HEK293 (cell line): Measurements from ENCODE around the gene GLIS1.

ENCODE experiments used
- CTCF ChIA-PET: fragments of 350-600 bp; formaldehyde crosslinking; extraction: SDS; loops from one replicate; lab custom pipeline; 2021; ENCODE audit warnings: antibody characterized with exemption; lab: Yijun Ruan, JAX
- POLR2A ChIA-PET: fragments of 300-600 bp; formaldehyde crosslinking; extraction: SDS; loops from one replicate; lab custom pipeline; 2020; ENCODE audit warnings: antibody characterized with exemption, inconsistent platforms; lab: Yijun Ruan, JAX
- H3K27ac ChIP-seq: fragments of 200-500 bp; sonication (Bioruptor generic); 2 replicates; pipeline ENCODE4 v1.5.1; 2014; ENCODE audit warnings: low read depth, low read length, control low read depth, inconsistent platforms; ENCODE audit errors: extremely low read depth
- H3K36me3 ChIP-seq, 2 experiments: fragments of 200-500 bp in 1 of 2; sonication (Bioruptor generic) in 1 of 2; 1 replicate in 1 of 2; 2 replicates in 1 of 2; pipeline ENCODE4 v1.5.1; 2014 to 2017; ENCODE audit warnings: inconsistent platforms in 2 of 2, low read length in 2 of 2; ENCODE audit not compliant: control insufficient read depth in 2 of 2, insufficient read depth in 1 of 2
- H3K4me1 ChIP-seq: fragments of 200-500 bp; sonication (Bioruptor generic); 2 replicates; pipeline ENCODE4 v1.5.1; 2014; ENCODE audit warnings: mild to moderate bottlenecking, low read length, inconsistent platforms; ENCODE audit not compliant: control insufficient read depth, insufficient read depth
- H3K4me3 ChIP-seq: 2 replicates; pipeline ENCODE4 v1.5.1; 2011; ENCODE audit warnings: low read depth, mild to moderate bottlenecking, control low read depth, low read length, moderate library complexity
- H3K9me3 ChIP-seq: fragments of 200-500 bp; sonication (Bioruptor generic); 2 replicates; pipeline ENCODE4 v1.5.1; 2014; ENCODE audit warnings: low read depth, low read length, inconsistent platforms; ENCODE audit not compliant: control insufficient read depth, insufficient read depth
- BCL11B ChIP-seq: fragments of 450-650 bp; formaldehyde crosslinking; IDR thresholded peaks from 2 replicates; pipeline ENCODE4 v1.5.1; 2016; ENCODE audit warnings: low read depth, missing biosample characterization, missing genetic modification characterization
- HIC1 ChIP-seq: fragments of 450-650 bp; formaldehyde crosslinking; IDR thresholded peaks from 2 replicates; pipeline ENCODE4 v1.5.1; 2016; ENCODE audit warnings: missing biosample characterization, missing genetic modification characterization
- KLF1 ChIP-seq: fragments of 450-650 bp; formaldehyde crosslinking; IDR thresholded peaks from 2 replicates; pipeline ENCODE4 v1.5.1; 2016; ENCODE audit warnings: missing biosample characterization, missing genetic modification characterization
- OSR2 ChIP-seq: fragments of 450-650 bp; formaldehyde crosslinking; IDR thresholded peaks from 2 replicates; pipeline ENCODE4 v1.5.1; 2016; ENCODE audit warnings: missing biosample characterization, missing genetic modification characterization
- TRIM28 ChIP-seq: IDR thresholded peaks from 2 replicates; pipeline ENCODE4 v1.6.1; 2011; ENCODE audit warnings: low read length, control low read depth, borderline replicate concordance
- ZEB2 ChIP-seq: fragments of 450-650 bp; formaldehyde crosslinking; IDR thresholded peaks from 2 replicates; pipeline ENCODE4 v1.5.1; 2016; ENCODE audit warnings: missing biosample characterization, missing genetic modification characterization
- ZNF121 ChIP-seq: fragments of 450-650 bp; formaldehyde crosslinking; IDR thresholded peaks from 2 replicates; pipeline ENCODE4 v1.5.1; 2016; ENCODE audit warnings: missing biosample characterization, missing genetic modification characterization
- ZNF23 ChIP-seq: fragments of 450-650 bp; formaldehyde crosslinking; IDR thresholded peaks from 2 replicates; pipeline ENCODE4 v1.5.1; 2016; ENCODE audit warnings: missing biosample characterization, missing genetic modification characterization, borderline replicate concordance
- ZNF37A ChIP-seq: fragments of 450-650 bp; IDR thresholded peaks from 2 replicates; pipeline ENCODE4 v1.5.1; 2018; ENCODE audit warnings: missing biosample characterization, missing genetic modification characterization
- ZNF521 ChIP-seq: fragments of 450-650 bp; formaldehyde crosslinking; IDR thresholded peaks from 2 replicates; pipeline ENCODE4 v1.5.1; 2017; ENCODE audit warnings: missing biosample characterization, mild to moderate bottlenecking, missing genetic modification characterization
- ZNF555 ChIP-seq: fragments of 450-650 bp; formaldehyde crosslinking; conservative IDR thresholded peaks from 2 replicates; pipeline ENCODE4 v1.5.1; 2017; ENCODE audit warnings: missing biosample characterization, mild to moderate bottlenecking, missing genetic modification characterization, inconsistent platforms
- ZNF701 ChIP-seq: fragments of 450-650 bp; formaldehyde crosslinking; IDR thresholded peaks from 2 replicates; pipeline ENCODE4 v1.5.1; 2016; ENCODE audit warnings: missing biosample characterization, missing genetic modification characterization
- ZNF707 ChIP-seq: fragments of 450-650 bp; formaldehyde crosslinking; IDR thresholded peaks from 2 replicates; pipeline ENCODE4 v1.5.1; 2016; ENCODE audit warnings: missing biosample characterization, missing genetic modification characterization
- ZNF747 ChIP-seq: fragments of 450-650 bp; formaldehyde crosslinking; IDR thresholded peaks from 2 replicates; pipeline ENCODE4 v1.5.1; 2016; ENCODE audit warnings: missing biosample characterization, missing genetic modification characterization
- ZSCAN16 ChIP-seq: fragments of 450-650 bp; formaldehyde crosslinking; IDR thresholded peaks from 2 replicates; pipeline ENCODE4 v1.5.1; 2016; ENCODE audit warnings: missing biosample characterization, missing genetic modification characterization
- ZXDB ChIP-seq: fragments of 450-650 bp; formaldehyde crosslinking; IDR thresholded peaks from 2 replicates; pipeline ENCODE4 v1.5.1; 2016; ENCODE audit warnings: missing biosample characterization, missing genetic modification characterization
- TF ChIP-seq, protein P1 (sequence below): fragments of 450-650 bp; formaldehyde crosslinking; IDR thresholded peaks from 2 replicates; pipeline ENCODE4 v1.5.1; 2016; ENCODE audit warnings: missing biosample characterization, missing genetic modification characterization
- TF ChIP-seq, protein P2 (sequence below): fragments of 450-650 bp; formaldehyde crosslinking; IDR thresholded peaks from 2 replicates; pipeline ENCODE4 v1.5.1; 2016; ENCODE audit warnings: missing biosample characterization, missing genetic modification characterization, borderline replicate concordance

Gene GLIS1

GRCh38 chr1:53754484-53755312, 15.7 kb upstream of the GLIS1 start (continued):
- TF ChIP-seq, protein P1, sequence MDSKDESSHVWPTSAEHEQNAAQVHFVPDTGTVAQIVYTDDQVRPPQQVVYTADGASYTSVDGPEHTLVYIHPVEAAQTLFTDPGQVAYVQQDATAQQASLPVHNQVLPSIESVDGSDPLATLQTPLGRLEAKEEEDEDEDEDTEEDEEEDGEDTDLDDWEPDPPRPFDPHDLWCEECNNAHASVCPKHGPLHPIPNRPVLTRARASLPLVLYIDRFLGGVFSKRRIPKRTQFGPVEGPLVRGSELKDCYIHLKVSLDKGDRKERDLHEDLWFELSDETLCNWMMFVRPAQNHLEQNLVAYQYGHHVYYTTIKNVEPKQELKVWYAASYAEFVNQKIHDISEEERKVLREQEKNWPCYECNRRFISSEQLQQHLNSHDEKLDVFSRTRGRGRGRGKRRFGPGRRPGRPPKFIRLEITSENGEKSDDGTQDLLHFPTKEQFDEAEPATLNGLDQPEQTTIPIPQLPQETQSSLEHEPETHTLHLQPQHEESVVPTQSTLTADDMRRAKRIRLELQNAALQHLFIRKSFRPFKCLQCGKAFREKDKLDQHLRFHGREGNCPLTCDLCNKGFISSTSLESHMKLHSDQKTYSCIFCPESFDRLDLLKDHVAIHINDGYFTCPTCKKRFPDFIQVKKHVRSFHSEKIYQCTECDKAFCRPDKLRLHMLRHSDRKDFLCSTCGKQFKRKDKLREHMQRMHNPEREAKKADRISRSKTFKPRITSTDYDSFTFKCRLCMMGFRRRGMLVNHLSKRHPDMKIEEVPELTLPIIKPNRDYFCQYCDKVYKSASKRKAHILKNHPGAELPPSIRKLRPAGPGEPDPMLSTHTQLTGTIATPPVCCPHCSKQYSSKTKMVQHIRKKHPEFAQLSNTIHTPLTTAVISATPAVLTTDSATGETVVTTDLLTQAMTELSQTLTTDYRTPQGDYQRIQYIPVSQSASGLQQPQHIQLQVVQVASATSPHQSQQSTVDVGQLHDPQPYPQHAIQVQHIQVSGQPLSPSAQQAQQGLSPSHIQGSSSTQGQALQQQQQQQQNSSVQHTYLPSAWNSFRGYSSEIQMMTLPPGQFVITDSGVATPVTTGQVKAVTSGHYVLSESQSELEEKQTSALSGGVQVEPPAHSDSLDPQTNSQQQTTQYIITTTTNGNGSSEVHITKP (tag by site-specific recombination): peak; percentile 43
- TF ChIP-seq ZNF521 (tag by site-specific recombination): no peak
- no peak for TF ChIP-seq ZNF37A (tag by site-specific recombination)
- TF ChIP-seq ZNF701 (tag by site-specific recombination): no peak

GRCh38 chr1:53752281-53752680, 13.3 kb upstream of the GLIS1 start:
- no peaks in the 10 kb centered on the region for H3K4me1 ChIP-seq
- CTCF ChIA-PET: interaction anchor here (0.7 to 2.5 kb wide), 3 partner anchors 61 to 266 kb away, joined by 3 to 26 read pairs (median 3); no protein-coding TSS in a partner anchor

More at GRCh38 chr1:53752281-53752680, 13.3 kb upstream of the GLIS1 start:
- Histone ChIP-seq H3K36me3 (no peaks in the 10 kb centered on the region), H3K4me3 (no peak overlapping the region), H3K9me3 (no peaks in the 10 kb centered on the region), H3K27ac (no peak overlapping the region)
- POLR2A ChIA-PET: no interaction called here
- TF ChIP-seq HIC1 (tag by site-specific recombination) (no peak), BCL11B (no peak), ZNF707 (tag by site-specific recombination) (no peak), ZSCAN16 (tag by site-specific recombination) (no peak), ZNF555 (tag by site-specific recombination) (no peak), ZNF747 (tag by site-specific recombination) (no peak), ZEB2 (tag by site-specific recombination) (no peak), ZNF121 (tag by site-specific recombination) (no peak), KLF1 (tag by site-specific recombination) (no peak), TRIM28 (no peak), OSR2 (tag by site-specific recombination) (no peak), ZNF23 (tag by site-specific recombination) (no peak), ZXDB (tag by site-specific recombination) (no peak)
- TF ChIP-seq, protein P2, sequence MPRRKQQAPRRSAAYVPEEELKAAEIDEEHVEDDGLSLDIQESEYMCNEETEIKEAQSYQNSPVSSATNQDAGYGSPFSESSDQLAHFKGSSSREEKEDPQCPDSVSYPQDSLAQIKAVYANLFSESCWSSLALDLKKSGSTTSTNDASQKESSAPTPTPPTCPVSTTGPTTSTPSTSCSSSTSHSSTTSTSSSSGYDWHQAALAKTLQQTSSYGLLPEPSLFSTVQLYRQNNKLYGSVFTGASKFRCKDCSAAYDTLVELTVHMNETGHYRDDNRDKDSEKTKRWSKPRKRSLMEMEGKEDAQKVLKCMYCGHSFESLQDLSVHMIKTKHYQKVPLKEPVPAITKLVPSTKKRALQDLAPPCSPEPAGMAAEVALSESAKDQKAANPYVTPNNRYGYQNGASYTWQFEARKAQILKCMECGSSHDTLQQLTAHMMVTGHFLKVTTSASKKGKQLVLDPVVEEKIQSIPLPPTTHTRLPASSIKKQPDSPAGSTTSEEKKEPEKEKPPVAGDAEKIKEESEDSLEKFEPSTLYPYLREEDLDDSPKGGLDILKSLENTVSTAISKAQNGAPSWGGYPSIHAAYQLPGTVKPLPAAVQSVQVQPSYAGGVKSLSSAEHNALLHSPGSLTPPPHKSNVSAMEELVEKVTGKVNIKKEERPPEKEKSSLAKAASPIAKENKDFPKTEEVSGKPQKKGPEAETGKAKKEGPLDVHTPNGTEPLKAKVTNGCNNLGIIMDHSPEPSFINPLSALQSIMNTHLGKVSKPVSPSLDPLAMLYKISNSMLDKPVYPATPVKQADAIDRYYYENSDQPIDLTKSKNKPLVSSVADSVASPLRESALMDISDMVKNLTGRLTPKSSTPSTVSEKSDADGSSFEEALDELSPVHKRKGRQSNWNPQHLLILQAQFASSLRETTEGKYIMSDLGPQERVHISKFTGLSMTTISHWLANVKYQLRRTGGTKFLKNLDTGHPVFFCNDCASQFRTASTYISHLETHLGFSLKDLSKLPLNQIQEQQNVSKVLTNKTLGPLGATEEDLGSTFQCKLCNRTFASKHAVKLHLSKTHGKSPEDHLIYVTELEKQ (tag by site-specific recombination): no peak
